SJSA1 (cell line): ENCODE data around the gene XCL2. TPM values are rescaled to one million over a fixed set of nuclear protein-coding genes. Genes with fewer than 3 reads are reported as not detected.

Source experiments
- DNase-seq, 2 experiments: peaks; one replicate each; pipeline ENCODE4 v3.0.0-alpha.2; 2015 to 2020; ENCODE audit warnings: low spot score in 2 of 2, low read depth in 1 of 2
- H3K27ac ChIP-seq: fragments of 250-450 bp; sonication (Bioruptor Pico); 2 replicates; pipeline ENCODE4 v1.5.1; 2020; ENCODE audit warnings: mild to moderate bottlenecking, moderate library complexity
- H3K27me3 ChIP-seq: fragments of 250-450 bp; sonication (Bioruptor Pico); replicated peaks from 2 replicates; pipeline ENCODE4 v1.5.1; 2020; ENCODE audit warnings: mild to moderate bottlenecking, moderate library complexity
- H3K36me3 ChIP-seq: fragments of 250-450 bp; sonication (Bioruptor Pico); 2 replicates; pipeline ENCODE4 v1.5.1; 2020; ENCODE audit warnings: mild to moderate bottlenecking
- H3K4me1 ChIP-seq: fragments of 250-450 bp; sonication (Bioruptor Pico); replicated peaks from 2 replicates; pipeline ENCODE4 v1.6.1; 2021; ENCODE audit warnings: mild to moderate bottlenecking
- H3K4me3 ChIP-seq: fragments of 250-450 bp; sonication (Bioruptor Pico); 2 replicates; pipeline ENCODE4 v1.5.1; 2020; ENCODE audit warnings: mild to moderate bottlenecking
- H3K9me3 ChIP-seq: fragments of 250-450 bp; sonication (Bioruptor Pico); replicated peaks from 2 replicates; pipeline ENCODE4 v1.5.1; 2020; ENCODE audit warnings: mild to moderate bottlenecking
- total RNA-seq: library from RNA; depleted of rRNA; stranded (reverse); fragments of >200 nt; shearing (Covaris generic); gene quantifications from 2 replicates; pipeline ENCODE4 v1.2.3, GENCODE V29; 2014

XCL2 gene
- total RNA-seq, 1 experiment from 2014 or later, result not detected

DNA sequence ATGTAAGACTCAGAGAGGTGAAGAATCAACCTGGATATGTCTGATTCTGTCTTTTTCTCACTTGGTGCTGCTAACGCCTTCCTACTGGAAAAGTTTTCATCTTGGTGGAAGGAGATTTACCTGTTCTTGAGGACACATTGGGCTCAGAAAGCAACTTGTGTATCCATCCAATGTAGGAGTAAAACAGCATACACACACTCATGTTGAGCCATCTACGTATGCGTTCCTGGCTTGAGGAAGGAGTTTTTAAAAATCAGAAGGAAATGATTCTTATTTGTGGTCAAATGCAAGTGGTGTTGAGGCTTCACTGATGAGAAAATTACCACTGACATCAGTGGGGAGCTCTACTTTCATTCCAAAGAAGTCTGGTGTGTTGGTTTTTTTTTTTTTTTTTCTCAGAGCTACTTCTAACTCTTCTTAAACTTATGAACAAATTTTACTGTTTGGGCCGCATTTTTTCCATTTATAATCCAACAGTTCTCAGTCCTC, 25.6 kb downstream of the XCL2 start:
- H3K27me3 ChIP-seq, result no peaks in the 10 kb centered on the region; the same call in 1 of the 2 replicates
- H3K9me3 ChIP-seq, result no peaks in the 10 kb centered on the region
- H3K36me3 ChIP-seq, result no peaks in the 10 kb centered on the region

GRCh38 chr1:168514455-168514854, 29.3 kb downstream of the XCL2 start:
- DNase-seq, result no peak
- H3K4me3 ChIP-seq, result no peak overlapping the region
- H3K36me3 ChIP-seq, result no peaks in the 10 kb centered on the region
- no peaks in the 10 kb centered on the region; the same call in 1 of the 2 replicates for H3K27me3 ChIP-seq
- no peaks in the 10 kb centered on the region; the same call in 1 of the 2 replicates for H3K9me3 ChIP-seq
- H3K27ac ChIP-seq, result no peak overlapping the region
- no peaks in the 10 kb centered on the region for H3K4me1 ChIP-seq

More for the DNA sequence above, 25.6 kb downstream of the XCL2 start:
- no peaks in the 10 kb centered on the region for H3K4me1 ChIP-seq
- H3K27ac ChIP-seq, result no peak overlapping the region
- no peak overlapping the region for H3K4me3 ChIP-seq
- no peak for DNase-seq

GRCh38 chr1:168513656-168514404, 30.0 kb downstream of the XCL2 start:
- H3K27me3 ChIP-seq, result no peaks in the 10 kb centered on the region; the same call in 1 of the 2 replicates
- no peak for DNase-seq

GRCh38 chr1:168512864-168513595, 30.8 kb downstream of the XCL2 start:
- Histone ChIP-seq H3K9me3 (no peaks in the 10 kb centered on the region; the same call in 1 of the 2 replicates), H3K27me3 (no peaks in the 10 kb centered on the region; the same call in 1 of the 2 replicates), H3K4me1 (no peaks in the 10 kb centered on the region), H3K4me3 (no peak overlapping the region), H3K36me3 (no peaks in the 10 kb centered on the region), H3K27ac (no peak overlapping the region)
- DNase-seq, result no peak

More at GRCh38 chr1:168513656-168514404, 30.0 kb downstream of the XCL2 start:
- no peak overlapping the region for H3K4me3 ChIP-seq
- no peak overlapping the region for H3K27ac ChIP-seq
- H3K4me1 ChIP-seq, result no peaks in the 10 kb centered on the region
- no peaks in the 10 kb centered on the region; the same call in 1 of the 2 replicates for H3K9me3 ChIP-seq
- no peaks in the 10 kb centered on the region for H3K36me3 ChIP-seq

DNA sequence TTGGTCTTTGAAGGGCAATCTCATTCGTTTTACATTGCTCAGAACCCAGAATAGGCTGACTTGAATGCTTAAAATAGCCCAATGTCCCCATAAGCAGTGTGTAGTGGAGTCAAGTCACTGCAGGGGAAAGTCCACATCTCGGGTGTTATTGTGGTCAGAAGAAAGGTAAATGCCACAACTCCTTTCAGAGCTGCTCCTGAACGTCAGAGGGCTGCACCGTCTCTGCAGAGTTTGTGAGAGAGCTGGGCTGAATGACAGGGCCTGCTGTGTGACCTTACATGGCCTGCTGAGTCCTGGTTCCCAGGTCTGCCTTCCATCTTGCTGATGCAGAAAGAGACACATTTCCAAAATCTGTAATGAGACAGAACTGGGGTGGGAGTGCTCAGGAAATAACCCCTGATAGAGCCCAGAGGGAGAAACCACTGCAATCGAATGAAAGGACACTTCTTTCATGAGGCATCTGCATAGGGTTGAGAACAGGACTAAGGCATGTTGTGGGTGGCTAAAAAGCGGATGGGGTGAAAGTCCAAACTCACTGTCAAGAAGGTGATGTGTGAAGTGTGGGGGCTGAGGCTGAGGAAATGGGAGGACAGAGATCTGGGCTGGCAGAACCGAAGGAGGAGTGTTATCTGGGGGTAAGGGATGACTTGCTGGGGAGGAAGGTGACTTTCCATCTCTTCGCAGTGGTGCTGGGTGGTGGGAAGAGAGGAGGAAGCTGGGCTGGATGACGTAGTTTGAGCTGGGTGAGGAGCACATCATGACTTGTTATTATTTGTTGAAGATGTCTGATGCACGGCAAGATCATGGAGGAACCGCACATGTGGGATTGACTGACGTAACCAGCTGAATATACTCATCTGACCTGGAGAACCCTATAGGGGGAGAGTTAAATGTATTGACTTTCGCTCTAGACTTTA, 33.7 kb downstream of the XCL2 start:
- H3K9me3 ChIP-seq, result no peaks in the 10 kb centered on the region; the same call in 1 of the 2 replicates
- no peak overlapping the region for H3K27ac ChIP-seq
- no peak overlapping the region for H3K4me3 ChIP-seq
- no peak for DNase-seq
- 0 out of 2 replicates have a peak, but pooled peaks cover 3% of the 10 kb centered on the region for H3K27me3 ChIP-seq
- no peaks in the 10 kb centered on the region for H3K36me3 ChIP-seq
- peaks cover 18% of the 10 kb centered on the region for H3K4me1 ChIP-seq

DNA sequence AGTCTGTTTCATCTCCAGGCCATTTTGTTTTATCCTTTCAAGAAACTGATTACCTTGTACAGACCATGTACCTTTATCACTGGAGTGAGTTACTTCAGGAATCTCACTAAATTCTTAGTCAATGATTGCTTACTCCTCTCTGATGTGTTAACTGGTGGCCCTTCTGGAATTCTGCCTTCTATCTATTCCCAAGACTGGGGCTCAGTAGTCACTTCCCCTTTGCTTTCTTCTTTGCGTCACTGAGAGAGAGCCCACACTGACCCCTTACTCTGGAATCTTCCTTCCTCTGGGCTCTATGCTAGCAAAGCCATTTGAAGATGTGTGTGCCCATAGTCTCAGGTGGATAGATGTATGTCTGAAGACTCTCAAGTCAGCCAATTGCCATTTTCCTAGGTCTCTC, 34.6 kb downstream of the XCL2 start:
- no peak for DNase-seq
- H3K9me3 ChIP-seq, result no peaks in the 10 kb centered on the region; the same call in 1 of the 2 replicates
- H3K36me3 ChIP-seq, result no peaks in the 10 kb centered on the region
- no peak overlapping the region for H3K27ac ChIP-seq
- H3K27me3 ChIP-seq, result 0 out of 2 replicates have a peak, but pooled peaks cover 3% of the 10 kb centered on the region
- H3K4me1 ChIP-seq, result peaks cover 18% of the 10 kb centered on the region
- no peak overlapping the region for H3K4me3 ChIP-seq

- Histone ChIP-seq H3K27ac (no peak overlapping the region), H3K36me3 (no peaks in the 10 kb centered on the region), H3K4me1 (peaks cover 18% of the 10 kb centered on the region)
Observed at GRCh38 chr1:168507828-168508227, 36.0 kb downstream of the XCL2 start.

GRCh38 chr1:168507231-168507630, 36.6 kb downstream of the XCL2 start:
- H3K27ac ChIP-seq, result no peak overlapping the region
- 0 out of 2 replicates have a peak, but pooled peaks cover 3% of the 10 kb centered on the region for H3K27me3 ChIP-seq
- H3K4me1 ChIP-seq, result peaks cover 18% of the 10 kb centered on the region
- no peak for DNase-seq
- no peaks in the 10 kb centered on the region for H3K36me3 ChIP-seq
- no peak overlapping the region for H3K4me3 ChIP-seq
- H3K9me3 ChIP-seq, result peaks cover 2% of the 10 kb centered on the region; the same call in 1 of the 2 replicates

More at GRCh38 chr1:168507828-168508227, 36.0 kb downstream of the XCL2 start:
- Histone ChIP-seq H3K27me3 (0 out of 2 replicates have a peak, but pooled peaks cover 3% of the 10 kb centered on the region), H3K4me3 (no peak overlapping the region), H3K9me3 (peaks cover 2% of the 10 kb centered on the region; the same call in 1 of the 2 replicates)
- DNase-seq, result no peak

DNA sequence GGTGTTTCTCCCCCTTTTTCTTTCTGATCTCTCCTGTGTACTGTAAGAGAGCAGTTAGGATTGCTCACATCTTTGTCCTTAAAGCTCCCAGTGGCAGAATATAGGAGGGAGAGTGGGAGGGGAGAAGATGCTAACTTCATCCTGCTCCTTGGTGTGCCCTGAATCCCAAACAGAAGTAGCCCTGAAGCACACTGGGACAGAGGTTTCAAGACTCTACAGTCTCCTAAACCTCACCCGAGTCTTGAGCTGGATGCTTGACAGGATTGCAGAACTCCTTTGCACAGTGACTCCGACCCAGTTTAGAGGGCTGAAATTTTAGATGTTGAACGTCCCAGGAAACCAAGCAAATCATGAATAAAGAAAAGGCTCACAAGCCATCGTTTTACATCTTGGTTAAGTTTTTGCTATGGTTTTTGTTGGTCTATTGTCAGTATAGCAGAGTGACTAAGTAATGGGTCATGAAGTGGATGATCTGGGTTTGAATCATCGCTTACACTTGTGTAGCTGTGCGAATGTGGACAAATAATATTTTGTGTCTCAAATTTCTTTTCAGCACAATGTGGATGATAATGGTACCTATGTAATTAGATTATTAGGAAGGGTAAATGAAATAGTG, 37.5 kb downstream of the XCL2 start:
- DNase-seq, result peak in 1 of 2 experiments; percentile 40
- no peaks in the 10 kb centered on the region for H3K36me3 ChIP-seq
- 0 out of 2 replicates have a peak overlapping the region, but pooled peaks have one; percentile 21 for H3K27ac ChIP-seq
- 0 out of 2 replicates have a peak, but pooled peaks cover 3% of the 10 kb centered on the region for H3K27me3 ChIP-seq
- H3K4me1 ChIP-seq, result peaks cover 18% of the 10 kb centered on the region
- H3K9me3 ChIP-seq, result peaks cover 2% of the 10 kb centered on the region; the same call in 1 of the 2 replicates
- no peak overlapping the region for H3K4me3 ChIP-seq

DNA sequence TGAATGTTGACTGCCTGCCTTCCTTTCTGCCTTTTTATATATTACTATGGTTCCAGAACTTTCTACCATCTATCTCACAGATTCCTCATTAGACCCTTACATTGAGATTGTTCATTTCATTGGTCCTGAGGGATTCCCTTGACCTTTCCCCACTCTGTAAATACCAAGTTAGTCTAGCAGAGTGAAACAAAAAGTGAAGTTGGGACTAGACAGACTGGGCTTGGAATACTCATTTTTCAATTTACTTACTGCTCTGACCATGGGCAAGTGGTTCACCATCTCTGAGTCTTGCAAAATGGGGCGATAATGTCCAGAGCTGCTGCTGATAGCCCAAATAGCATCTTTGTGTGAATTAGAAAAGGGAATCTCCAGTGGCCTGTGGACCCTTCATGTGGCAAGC, 38.8 kb downstream of the XCL2 start:
- Histone ChIP-seq H3K27ac (no peak overlapping the region), H3K4me3 (no peak overlapping the region), H3K36me3 (no peaks in the 10 kb centered on the region), H3K27me3 (0 out of 2 replicates have a peak, but pooled peaks cover 3% of the 10 kb centered on the region), H3K4me1 (peaks cover 24% of the 10 kb centered on the region), H3K9me3 (peaks cover 2% of the 10 kb centered on the region; the same call in 1 of the 2 replicates)
- no peak for DNase-seq

DNA sequence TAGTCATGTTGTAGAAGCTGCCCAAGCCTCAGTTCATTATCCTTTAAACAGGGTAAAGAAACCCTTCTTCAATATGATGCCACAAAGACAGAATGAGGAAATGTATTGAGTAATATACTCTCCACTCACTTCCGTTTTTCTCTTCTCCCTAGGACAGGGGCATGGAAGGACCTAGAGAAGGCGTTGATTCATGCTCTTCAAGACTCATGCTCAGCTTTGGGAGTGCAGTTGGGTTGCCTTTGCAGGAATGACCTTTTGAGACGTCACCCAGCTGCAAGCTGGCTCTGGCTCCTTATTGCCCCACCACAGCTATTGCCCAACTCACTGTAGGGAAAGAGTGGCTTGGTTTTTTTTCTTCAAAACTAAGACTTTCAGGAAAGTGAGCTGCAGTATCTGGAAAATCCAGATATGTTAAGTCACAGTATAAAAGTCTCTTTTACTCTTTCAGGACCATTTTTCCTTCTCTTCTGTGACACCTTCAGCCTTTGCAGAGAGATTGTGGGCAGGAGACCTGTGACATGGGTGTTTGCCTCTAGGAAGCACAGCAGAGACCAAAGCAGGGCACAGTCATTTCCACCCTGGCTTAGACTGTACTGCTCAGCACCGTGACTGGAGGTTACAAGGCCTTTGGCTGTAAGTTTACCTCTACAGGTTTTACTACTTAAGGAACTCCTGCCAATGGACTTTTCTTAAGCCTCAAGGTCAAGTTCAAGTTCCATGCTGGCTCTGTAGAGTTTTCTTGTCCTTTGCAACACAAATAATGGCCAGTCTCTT, 39.5 kb downstream of the XCL2 start:
- Histone ChIP-seq H3K4me1 (peaks cover 30% of the 10 kb centered on the region), H3K27me3 (0 out of 2 replicates have a peak, but pooled peaks cover 3% of the 10 kb centered on the region), H3K9me3 (0 out of 2 replicates have a peak, but pooled peaks cover 2% of the 10 kb centered on the region), H3K4me3 (no peak overlapping the region), H3K36me3 (no peaks in the 10 kb centered on the region), H3K27ac (no peak overlapping the region)
- DNase-seq, result no peak

DNA sequence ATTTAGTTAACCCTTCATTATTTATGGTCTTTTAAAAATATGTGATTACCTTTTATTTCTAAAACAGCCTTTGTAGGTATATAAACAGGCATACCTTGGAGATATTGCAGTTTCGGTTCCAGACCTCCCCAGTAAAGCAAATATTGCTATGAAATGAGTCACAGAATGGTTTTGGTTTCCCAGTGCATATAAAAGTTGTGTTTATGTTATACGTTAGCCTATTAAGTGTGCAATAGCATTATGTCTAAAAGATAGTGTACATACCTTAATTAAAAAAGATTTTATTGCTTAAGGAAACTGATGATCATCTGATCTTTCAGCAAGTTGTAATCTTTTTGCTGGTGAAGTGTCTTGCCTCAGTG, 44.1 kb downstream of the XCL2 start:
- 0 out of 2 replicates have a peak, but pooled peaks cover 2% of the 10 kb centered on the region for H3K9me3 ChIP-seq
- no peak overlapping the region for H3K4me3 ChIP-seq
- no peaks in the 10 kb centered on the region for H3K27me3 ChIP-seq
- DNase-seq, result peak in 1 of 2 experiments; percentile 39
- H3K27ac ChIP-seq, result no peak overlapping the region
- H3K36me3 ChIP-seq, result no peaks in the 10 kb centered on the region
- peaks cover 33% of the 10 kb centered on the region for H3K4me1 ChIP-seq
